WTC11 (cell line): Measurements from ENCODE around the gene CEP170B. TPM values are rescaled to one million over a fixed set of nuclear protein-coding genes. Genes with fewer than 3 reads are reported as not detected.

Experiments used
- ATAC-seq: fragments of 200-7000 bp; cut with Tn5 transposase; 2 replicates; pipeline ENCODE4 v1.10.0; 2021; ENCODE audit warnings: mild to moderate bottlenecking, moderate library complexity
- CTCF ChIA-PET: fragments of 300-600 bp; sonication (Branson Sonifier 250); formaldehyde crosslinking; loops from one replicate; lab custom pipeline; 2021; ENCODE audit warnings: antibody characterized with exemption; lab: Charles Lee
- POLR2A ChIA-PET: fragments of 350-600 bp; sonication (Branson Sonifier 250); formaldehyde crosslinking; loops from one replicate; lab custom pipeline; 2021; ENCODE audit warnings: antibody characterized with exemption; lab: Charles Lee
- DNase-seq: peaks from one replicate; pipeline ENCODE4 v3.0.0; 2021; ENCODE audit warnings: low spot score
- H3K27ac Mint-ChIP-seq: 2 replicates; pipeline ENCODE4 v1.8.0; 2021; ENCODE audit warnings: mixed read lengths
- H3K27me3 Mint-ChIP-seq: 2 replicates; pipeline ENCODE4 v1.8.0; 2021; ENCODE audit warnings: low read depth, mild to moderate bottlenecking, moderate library complexity, mixed read lengths
- H3K36me3 Mint-ChIP-seq: 2 replicates; pipeline ENCODE4 v1.8.0; 2021; ENCODE audit warnings: mixed read lengths
- H3K4me1 Mint-ChIP-seq: 2 replicates; pipeline ENCODE4 v1.8.0; 2022; ENCODE audit warnings: mixed read lengths
- H3K4me3 Mint-ChIP-seq: 2 replicates; pipeline ENCODE4 v1.8.0; 2021; ENCODE audit warnings: mild to moderate bottlenecking, moderate library complexity, mixed read lengths
- H3K9me3 Mint-ChIP-seq: 2 replicates; pipeline ENCODE4 v1.8.0; 2021; ENCODE audit warnings: mixed read lengths
- EMX1 ChIP-seq: fragments of 250-450 bp; sonication (Bioruptor Pico); IDR thresholded peaks from 2 replicates; pipeline ENCODE4 v1.8.0; 2021; ENCODE audit warnings: mild to moderate bottlenecking
- GTF2I ChIP-seq: fragments of 250-450 bp; sonication (Bioruptor Pico); conservative IDR thresholded peaks from 2 replicates; pipeline ENCODE4 v1.4.0; 2021; ENCODE audit warnings: mild to moderate bottlenecking
- HMGA2 ChIP-seq: fragments of 250-450 bp; sonication (Bioruptor Pico); IDR thresholded peaks from 2 replicates; pipeline ENCODE4 v1.4.0; 2021; ENCODE audit warnings: mild to moderate bottlenecking, moderate library complexity
- JAZF1 ChIP-seq: fragments of 250-450 bp; sonication (Bioruptor Pico); IDR thresholded peaks from 2 replicates; pipeline ENCODE4 v1.9.0; 2021; ENCODE audit warnings: moderate library complexity, mild to moderate bottlenecking, inconsistent platforms
- JUN ChIP-seq: sonication (generic); formaldehyde crosslinking; IDR thresholded peaks from 2 replicates; pipeline ENCODE4 v1.8.0; 2023; ENCODE audit warnings: mild to moderate bottlenecking, missing genetic modification reagents
- NFATC4 ChIP-seq: fragments of 250-450 bp; sonication (Bioruptor Pico); IDR thresholded peaks from 2 replicates; pipeline ENCODE4 v1.9.0; 2021; ENCODE audit warnings: mild to moderate bottlenecking
- NFE2L1 ChIP-seq: sonication (generic); formaldehyde crosslinking; IDR thresholded peaks from 2 replicates; pipeline ENCODE4 v1.8.1; 2023; ENCODE audit warnings: missing genetic modification reagents
- NFYB ChIP-seq: sonication (generic); formaldehyde crosslinking; conservative IDR thresholded peaks from 2 replicates; pipeline ENCODE4 v1.8.0; 2022; ENCODE audit warnings: low read depth, missing genetic modification reagents
- RELA ChIP-seq: sonication (generic); formaldehyde crosslinking; IDR thresholded peaks from 2 replicates; pipeline ENCODE4 v1.8.1; 2022; ENCODE audit warnings: missing genetic modification reagents, mild to moderate bottlenecking, borderline replicate concordance
- SP1 ChIP-seq: sonication (generic); formaldehyde crosslinking; conservative IDR thresholded peaks from 2 replicates; pipeline ENCODE4 v1.8.1; 2022; ENCODE audit warnings: missing genetic modification reagents
- TP53 ChIP-seq: sonication (generic); formaldehyde crosslinking; IDR thresholded peaks from 2 replicates; pipeline ENCODE4 v1.8.1; 2023; ENCODE audit warnings: mild to moderate bottlenecking, missing genetic modification reagents
- ZNF232 ChIP-seq: sonication (generic); formaldehyde crosslinking; IDR thresholded peaks from 2 replicates; pipeline ENCODE4 v1.8.0; 2022; ENCODE audit warnings: mild to moderate bottlenecking, missing genetic modification reagents
- ZNF263 ChIP-seq: sonication (generic); formaldehyde crosslinking; IDR thresholded peaks from 2 replicates; pipeline ENCODE4 v1.8.1; 2022; ENCODE audit warnings: low read depth, mild to moderate bottlenecking, moderate library complexity, missing genetic modification reagents
- ZNF671 ChIP-seq: fragments of 250-450 bp; sonication (Bioruptor Pico); IDR thresholded peaks from 2 replicates; pipeline ENCODE4 v1.8.0; 2021; ENCODE audit warnings: mild to moderate bottlenecking
- total RNA-seq: library from RNA; stranded (reverse); gene quantifications from 3 replicates; pipeline ENCODE4 v1.2.3, GENCODE V29; 2021
- TF ChIP-seq, protein P1 (sequence below): fragments of 250-450 bp; sonication (Bioruptor Pico); IDR thresholded peaks from 2 replicates; pipeline ENCODE4 v2.1.2; 2022; ENCODE audit warnings: mild to moderate bottlenecking, moderate library complexity
- TF ChIP-seq, protein P2 (sequence below): fragments of 200-600 bp; IDR thresholded peaks from 2 replicates; pipeline ENCODE4 v1.8.0; 2022; ENCODE audit warnings: antibody characterized with exemption
- TF ChIP-seq, protein P3 (sequence below): sonication (generic); formaldehyde crosslinking; IDR thresholded peaks from 2 replicates; pipeline ENCODE4 v1.8.0; 2022; ENCODE audit warnings: mild to moderate bottlenecking, missing genetic modification reagents
- TF ChIP-seq, protein P4 (sequence below): sonication (generic); formaldehyde crosslinking; IDR thresholded peaks from 2 replicates; pipeline ENCODE4 v1.8.1; 2023; ENCODE audit warnings: mild to moderate bottlenecking, missing genetic modification reagents, moderate library complexity
- TF ChIP-seq, protein P5 (sequence below): sonication (generic); formaldehyde crosslinking; IDR thresholded peaks from 2 replicates; pipeline ENCODE4 v1.8.1; 2022; ENCODE audit warnings: missing genetic modification reagents, borderline replicate concordance
- TF ChIP-seq, protein P6 (sequence below): fragments of 250-450 bp; sonication (Bioruptor Pico); IDR thresholded peaks from 2 replicates; pipeline ENCODE4 v1.9.0; 2021; ENCODE audit warnings: mild to moderate bottlenecking
- TF ChIP-seq, protein P7 (sequence below): fragments of 250-450 bp; sonication (Bioruptor Pico); IDR thresholded peaks from 2 replicates; pipeline ENCODE4 v1.9.0; 2021; ENCODE audit warnings: mild to moderate bottlenecking
- TF ChIP-seq, protein P8 (sequence below): sonication (generic); formaldehyde crosslinking; IDR thresholded peaks from 2 replicates; pipeline ENCODE4 v1.8.0; 2022; ENCODE audit warnings: mild to moderate bottlenecking, missing genetic modification reagents
- TF ChIP-seq, protein P9 (sequence below): fragments of 250-450 bp; sonication (Bioruptor Pico); IDR thresholded peaks from 2 replicates; pipeline ENCODE4 v1.9.0; 2021; ENCODE audit warnings: moderate library complexity, mild to moderate bottlenecking, inconsistent platforms, borderline replicate concordance

The CEP170B gene
- total RNA-seq, 1 experiment from 2014 or later, result 47.0 TPM

DNA sequence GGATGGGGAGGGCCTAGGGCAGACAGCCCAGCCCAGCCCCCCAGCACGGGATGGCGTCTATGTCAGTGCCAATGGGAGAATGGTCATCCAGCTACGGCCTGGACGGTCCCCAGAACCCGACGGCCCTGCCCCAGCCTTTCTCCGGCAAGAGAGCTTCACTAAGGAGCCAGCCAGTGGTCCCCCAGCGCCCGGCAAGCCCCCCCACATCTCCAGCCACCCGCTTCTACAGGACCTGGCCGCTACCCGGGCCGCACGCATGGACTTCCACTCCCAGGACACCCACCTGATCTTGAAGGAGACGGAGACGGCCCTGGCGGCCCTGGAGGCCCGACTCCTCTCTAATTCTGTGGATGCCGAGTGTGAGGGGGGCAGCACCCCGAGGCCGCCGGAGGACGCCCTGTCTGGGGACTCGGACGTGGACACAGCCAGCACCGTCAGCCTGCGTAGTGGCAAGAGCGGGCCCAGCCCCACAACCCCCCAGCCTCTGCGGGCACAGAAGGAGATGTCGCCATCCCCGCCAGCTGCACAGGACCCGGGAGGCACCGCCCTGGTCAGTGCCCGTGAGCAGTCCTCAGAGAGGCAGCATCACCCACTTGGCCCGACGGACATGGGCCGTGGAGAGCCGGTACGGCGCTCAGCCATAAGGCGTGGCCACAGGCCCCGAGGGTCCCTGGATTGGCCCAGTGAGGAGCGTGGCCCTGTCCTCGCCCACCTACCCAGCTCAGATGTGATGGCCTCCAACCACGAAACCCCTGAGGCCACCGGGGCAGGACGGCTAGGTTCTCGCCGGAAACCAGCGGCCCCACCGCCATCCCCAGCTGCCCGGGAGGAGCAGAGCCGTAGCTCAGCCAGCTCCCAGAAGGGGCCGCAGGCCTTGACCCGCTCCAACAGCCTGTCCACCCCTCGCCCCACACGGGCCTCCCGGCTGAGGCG lies 21.9 kb downstream of the CEP170B start:
- H3K36me3 Mint-ChIP-seq, result no peaks in the 10 kb centered on the region
- no peak for TF ChIP-seq NFYB (CRISPR knock-in tag)
- TF ChIP-seq, protein P1, sequence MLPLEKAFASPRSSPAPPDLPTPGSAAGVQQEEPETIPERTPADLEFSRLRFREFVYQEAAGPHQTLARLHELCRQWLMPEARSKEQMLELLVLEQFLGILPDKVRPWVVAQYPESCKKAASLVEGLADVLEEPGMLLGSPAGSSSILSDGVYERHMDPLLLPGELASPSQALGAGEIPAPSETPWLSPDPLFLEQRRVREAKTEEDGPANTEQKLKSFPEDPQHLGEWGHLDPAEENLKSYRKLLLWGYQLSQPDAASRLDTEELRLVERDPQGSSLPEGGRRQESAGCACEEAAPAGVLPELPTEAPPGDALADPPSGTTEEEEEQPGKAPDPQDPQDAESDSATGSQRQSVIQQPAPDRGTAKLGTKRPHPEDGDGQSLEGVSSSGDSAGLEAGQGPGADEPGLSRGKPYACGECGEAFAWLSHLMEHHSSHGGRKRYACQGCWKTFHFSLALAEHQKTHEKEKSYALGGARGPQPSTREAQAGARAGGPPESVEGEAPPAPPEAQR (CRISPR knock-in tag), result no peak
- no peak for TF ChIP-seq RELA
- no peak for TF ChIP-seq SP1 (CRISPR knock-in tag)
- no peak for TF ChIP-seq ZNF232 (CRISPR knock-in tag)
- TF ChIP-seq, protein P2, sequence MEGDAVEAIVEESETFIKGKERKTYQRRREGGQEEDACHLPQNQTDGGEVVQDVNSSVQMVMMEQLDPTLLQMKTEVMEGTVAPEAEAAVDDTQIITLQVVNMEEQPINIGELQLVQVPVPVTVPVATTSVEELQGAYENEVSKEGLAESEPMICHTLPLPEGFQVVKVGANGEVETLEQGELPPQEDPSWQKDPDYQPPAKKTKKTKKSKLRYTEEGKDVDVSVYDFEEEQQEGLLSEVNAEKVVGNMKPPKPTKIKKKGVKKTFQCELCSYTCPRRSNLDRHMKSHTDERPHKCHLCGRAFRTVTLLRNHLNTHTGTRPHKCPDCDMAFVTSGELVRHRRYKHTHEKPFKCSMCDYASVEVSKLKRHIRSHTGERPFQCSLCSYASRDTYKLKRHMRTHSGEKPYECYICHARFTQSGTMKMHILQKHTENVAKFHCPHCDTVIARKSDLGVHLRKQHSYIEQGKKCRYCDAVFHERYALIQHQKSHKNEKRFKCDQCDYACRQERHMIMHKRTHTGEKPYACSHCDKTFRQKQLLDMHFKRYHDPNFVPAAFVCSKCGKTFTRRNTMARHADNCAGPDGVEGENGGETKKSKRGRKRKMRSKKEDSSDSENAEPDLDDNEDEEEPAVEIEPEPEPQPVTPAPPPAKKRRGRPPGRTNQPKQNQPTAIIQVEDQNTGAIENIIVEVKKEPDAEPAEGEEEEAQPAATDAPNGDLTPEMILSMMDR, result no peak
- no peak for TF ChIP-seq GTF2I (CRISPR knock-in tag)
- ChIA-PET CTCF (no interaction called here), POLR2A (no interaction called here)
- no peak for DNase-seq
- no peaks in the 10 kb centered on the region for H3K9me3 Mint-ChIP-seq
- no peaks in the 10 kb centered on the region for H3K4me1 Mint-ChIP-seq
- H3K27ac Mint-ChIP-seq, result no peak overlapping the region
- H3K4me3 Mint-ChIP-seq, result no peak overlapping the region
- H3K27me3 Mint-ChIP-seq, result no peaks in the 10 kb centered on the region
- ATAC-seq, result no peak

DNA sequence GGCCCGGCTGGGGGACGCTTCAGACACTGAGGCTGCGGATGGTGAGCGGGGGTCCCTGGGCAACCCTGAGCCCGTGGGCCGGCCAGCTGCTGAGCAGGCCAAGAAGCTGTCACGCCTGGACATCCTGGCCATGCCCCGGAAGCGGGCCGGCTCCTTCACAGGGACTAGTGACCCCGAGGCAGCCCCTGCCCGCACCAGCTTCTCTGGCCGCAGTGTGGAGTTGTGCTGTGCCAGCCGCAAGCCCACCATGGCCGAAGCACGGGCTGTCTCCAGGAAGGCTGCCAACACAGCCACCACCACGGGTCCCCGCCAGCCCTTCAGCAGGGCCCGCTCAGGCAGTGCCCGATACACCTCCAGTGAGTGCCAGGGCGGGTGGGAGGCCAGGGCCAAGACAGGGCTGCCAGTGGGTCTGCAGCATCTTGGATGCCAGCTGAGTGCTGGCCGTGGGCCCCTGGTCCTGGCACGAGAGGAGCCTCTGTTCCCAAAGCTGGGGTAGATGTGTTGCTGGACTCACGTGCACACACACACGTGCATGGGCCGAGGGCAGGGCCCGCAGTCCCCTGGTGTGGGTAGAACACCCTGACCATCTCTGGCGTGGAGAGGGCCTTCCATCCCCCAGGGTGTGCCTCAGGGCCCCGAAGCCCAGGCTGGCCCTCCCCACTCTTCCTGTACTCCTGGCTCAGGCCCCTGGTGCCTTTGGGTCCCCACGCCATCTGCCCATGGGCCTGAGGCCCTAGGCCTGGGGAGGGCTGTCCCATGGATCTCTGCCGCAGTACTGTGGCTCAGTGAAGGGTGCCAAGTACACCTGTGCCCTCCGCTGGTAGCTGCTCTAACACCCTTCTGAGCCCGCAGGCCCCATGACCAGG lies 22.8 kb downstream of the CEP170B start:
- ATAC-seq (no peak), DNase-seq (no peak)
- no peak overlapping the region for H3K4me3 Mint-ChIP-seq
- H3K27me3 Mint-ChIP-seq, result no peaks in the 10 kb centered on the region
- H3K4me1 Mint-ChIP-seq, result peaks cover 2% of the 10 kb centered on the region; the same call in 1 of the 2 replicates
- POLR2A ChIA-PET, result no interaction called here
- no peaks in the 10 kb centered on the region for H3K9me3 Mint-ChIP-seq
- CTCF ChIA-PET, result no interaction called here
- H3K27ac Mint-ChIP-seq, result no peak overlapping the region
- H3K36me3 Mint-ChIP-seq, result no peaks in the 10 kb centered on the region
- TF ChIP-seq, protein P3, sequence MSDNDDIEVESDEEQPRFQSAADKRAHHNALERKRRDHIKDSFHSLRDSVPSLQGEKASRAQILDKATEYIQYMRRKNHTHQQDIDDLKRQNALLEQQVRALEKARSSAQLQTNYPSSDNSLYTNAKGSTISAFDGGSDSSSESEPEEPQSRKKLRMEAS (CRISPR knock-in tag), result no peak
- TF ChIP-seq ZNF671 (CRISPR knock-in tag) (no peak), EMX1 (CRISPR knock-in tag) (no peak), NFATC4 (CRISPR knock-in tag) (no peak), JAZF1 (no peak), TP53 (CRISPR knock-in tag) (no peak), HMGA2 (CRISPR knock-in tag) (no peak), JUN (no peak), NFE2L1 (CRISPR knock-in tag) (no peak), ZNF263 (no peak)
- TF ChIP-seq, protein P4, sequence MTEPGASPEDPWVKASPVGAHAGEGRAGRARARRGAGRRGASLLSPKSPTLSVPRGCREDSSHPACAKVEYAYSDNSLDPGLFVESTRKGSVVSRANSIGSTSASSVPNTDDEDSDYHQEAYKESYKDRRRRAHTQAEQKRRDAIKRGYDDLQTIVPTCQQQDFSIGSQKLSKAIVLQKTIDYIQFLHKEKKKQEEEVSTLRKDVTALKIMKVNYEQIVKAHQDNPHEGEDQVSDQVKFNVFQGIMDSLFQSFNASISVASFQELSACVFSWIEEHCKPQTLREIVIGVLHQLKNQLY (CRISPR knock-in tag), result no peak
- TF ChIP-seq, protein P5, sequence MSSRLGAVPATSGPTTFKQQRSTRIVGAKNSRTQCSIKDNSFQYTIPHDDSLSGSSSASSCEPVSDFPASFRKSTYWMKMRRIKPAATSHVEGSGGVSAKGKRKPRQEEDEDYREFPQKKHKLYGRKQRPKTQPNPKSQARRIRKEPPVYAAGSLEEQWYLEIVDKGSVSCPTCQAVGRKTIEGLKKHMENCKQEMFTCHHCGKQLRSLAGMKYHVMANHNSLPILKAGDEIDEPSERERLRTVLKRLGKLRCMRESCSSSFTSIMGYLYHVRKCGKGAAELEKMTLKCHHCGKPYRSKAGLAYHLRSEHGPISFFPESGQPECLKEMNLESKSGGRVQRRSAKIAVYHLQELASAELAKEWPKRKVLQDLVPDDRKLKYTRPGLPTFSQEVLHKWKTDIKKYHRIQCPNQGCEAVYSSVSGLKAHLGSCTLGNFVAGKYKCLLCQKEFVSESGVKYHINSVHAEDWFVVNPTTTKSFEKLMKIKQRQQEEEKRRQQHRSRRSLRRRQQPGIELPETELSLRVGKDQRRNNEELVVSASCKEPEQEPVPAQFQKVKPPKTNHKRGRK (CRISPR knock-in tag), result no peak
- TF ChIP-seq, protein P6, sequence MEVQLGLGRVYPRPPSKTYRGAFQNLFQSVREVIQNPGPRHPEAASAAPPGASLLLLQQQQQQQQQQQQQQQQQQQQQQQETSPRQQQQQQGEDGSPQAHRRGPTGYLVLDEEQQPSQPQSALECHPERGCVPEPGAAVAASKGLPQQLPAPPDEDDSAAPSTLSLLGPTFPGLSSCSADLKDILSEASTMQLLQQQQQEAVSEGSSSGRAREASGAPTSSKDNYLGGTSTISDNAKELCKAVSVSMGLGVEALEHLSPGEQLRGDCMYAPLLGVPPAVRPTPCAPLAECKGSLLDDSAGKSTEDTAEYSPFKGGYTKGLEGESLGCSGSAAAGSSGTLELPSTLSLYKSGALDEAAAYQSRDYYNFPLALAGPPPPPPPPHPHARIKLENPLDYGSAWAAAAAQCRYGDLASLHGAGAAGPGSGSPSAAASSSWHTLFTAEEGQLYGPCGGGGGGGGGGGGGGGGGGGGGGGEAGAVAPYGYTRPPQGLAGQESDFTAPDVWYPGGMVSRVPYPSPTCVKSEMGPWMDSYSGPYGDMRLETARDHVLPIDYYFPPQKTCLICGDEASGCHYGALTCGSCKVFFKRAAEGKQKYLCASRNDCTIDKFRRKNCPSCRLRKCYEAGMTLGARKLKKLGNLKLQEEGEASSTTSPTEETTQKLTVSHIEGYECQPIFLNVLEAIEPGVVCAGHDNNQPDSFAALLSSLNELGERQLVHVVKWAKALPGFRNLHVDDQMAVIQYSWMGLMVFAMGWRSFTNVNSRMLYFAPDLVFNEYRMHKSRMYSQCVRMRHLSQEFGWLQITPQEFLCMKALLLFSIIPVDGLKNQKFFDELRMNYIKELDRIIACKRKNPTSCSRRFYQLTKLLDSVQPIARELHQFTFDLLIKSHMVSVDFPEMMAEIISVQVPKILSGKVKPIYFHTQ (CRISPR knock-in tag), result no peak
- TF ChIP-seq, protein P7, sequence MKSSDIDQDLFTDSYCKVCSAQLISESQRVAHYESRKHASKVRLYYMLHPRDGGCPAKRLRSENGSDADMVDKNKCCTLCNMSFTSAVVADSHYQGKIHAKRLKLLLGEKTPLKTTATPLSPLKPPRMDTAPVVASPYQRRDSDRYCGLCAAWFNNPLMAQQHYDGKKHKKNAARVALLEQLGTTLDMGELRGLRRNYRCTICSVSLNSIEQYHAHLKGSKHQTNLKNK, result no peak
- TF ChIP-seq, protein P8, sequence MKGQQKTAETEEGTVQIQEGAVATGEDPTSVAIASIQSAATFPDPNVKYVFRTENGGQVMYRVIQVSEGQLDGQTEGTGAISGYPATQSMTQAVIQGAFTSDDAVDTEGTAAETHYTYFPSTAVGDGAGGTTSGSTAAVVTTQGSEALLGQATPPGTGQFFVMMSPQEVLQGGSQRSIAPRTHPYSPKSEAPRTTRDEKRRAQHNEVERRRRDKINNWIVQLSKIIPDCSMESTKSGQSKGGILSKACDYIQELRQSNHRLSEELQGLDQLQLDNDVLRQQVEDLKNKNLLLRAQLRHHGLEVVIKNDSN (CRISPR knock-in tag), result no peak
- TF ChIP-seq, protein P9, sequence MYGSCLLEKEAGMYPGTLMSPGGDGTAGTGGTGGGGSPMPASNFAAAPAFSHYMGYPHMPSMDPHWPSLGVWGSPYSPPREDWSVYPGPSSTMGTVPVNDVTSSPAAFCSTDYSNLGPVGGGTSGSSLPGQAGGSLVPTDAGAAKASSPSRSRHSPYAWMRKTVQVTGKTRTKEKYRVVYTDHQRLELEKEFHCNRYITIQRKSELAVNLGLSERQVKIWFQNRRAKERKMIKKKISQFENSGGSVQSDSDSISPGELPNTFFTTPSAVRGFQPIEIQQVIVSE (CRISPR knock-in tag), result no peak
